Hepatocyte (in vitro differentiated cells): ENCODE results near the gene DZIP1. TPM values are rescaled to one million over a fixed set of nuclear protein-coding genes. Genes with fewer than 3 reads are reported as not detected.

Experiments
- DNase-seq: peaks from one replicate; pipeline ENCODE4 v3.0.0-alpha.2; 2016; ENCODE audit warnings: low spot score
- H2AFZ ChIP-seq: fragments of 200-600 bp; sonication (generic); 2 replicates; pipeline ENCODE4 v1.6.0; 2016; ENCODE audit warnings: antibody characterized with exemption, mild to moderate bottlenecking
- H3K27ac ChIP-seq: fragments of 200-600 bp; sonication (generic); 2 replicates; pipeline ENCODE4 v1.5.1; 2016; ENCODE audit warnings: mild to moderate bottlenecking
- H3K27me3 ChIP-seq: fragments of 200-600 bp; sonication (generic); 2 replicates; pipeline ENCODE4 v1.6.1; 2016
- H3K36me3 ChIP-seq: fragments of 200-600 bp; sonication (generic); replicated peaks from 2 replicates; pipeline ENCODE4 v1.5.1; 2016; ENCODE audit warnings: low read depth; ENCODE audit not compliant: insufficient read depth
- H3K4me1 ChIP-seq: fragments of 200-600 bp; sonication (generic); 2 replicates; pipeline ENCODE4 v1.5.1; 2016; ENCODE audit warnings: mild to moderate bottlenecking, moderate library complexity; ENCODE audit not compliant: insufficient read depth
- H3K4me2 ChIP-seq: fragments of 200-600 bp; sonication (generic); 2 replicates; pipeline ENCODE4 v1.6.0; 2016
- H3K4me3 ChIP-seq: fragments of 200-600 bp; sonication (generic); 2 replicates; pipeline ENCODE4 v1.5.1; 2016; ENCODE audit warnings: mild to moderate bottlenecking
- H3K79me2 ChIP-seq: fragments of 200-600 bp; sonication (generic); 2 replicates; pipeline ENCODE4 v1.6.0; 2017; ENCODE audit warnings: mild to moderate bottlenecking
- H3K9me2 ChIP-seq: fragments of 200-600 bp; sonication (generic); replicated peaks from 2 replicates; pipeline ENCODE4 v1.6.0; 2017; ENCODE audit warnings: mild to moderate bottlenecking; ENCODE audit not compliant: insufficient read depth
- H3K9me3 ChIP-seq: fragments of 200-600 bp; sonication (generic); 2 replicates; pipeline ENCODE4 v1.5.1; 2016; ENCODE audit warnings: low read depth, mild to moderate bottlenecking
- H4K20me1 ChIP-seq: fragments of 200-600 bp; sonication (generic); 2 replicates; pipeline ENCODE4 v1.6.0; 2016; ENCODE audit warnings: mild to moderate bottlenecking; ENCODE audit not compliant: insufficient read depth, poor library complexity, severe bottlenecking
- CTCF ChIP-seq: fragments of 200-600 bp; sonication (generic); IDR thresholded peaks from 2 replicates; pipeline ENCODE4 v1.5.1; 2016; ENCODE audit warnings: antibody characterized with exemption, mild to moderate bottlenecking; ENCODE audit not compliant: poor library complexity
- EZH2 ChIP-seq: fragments of 200-600 bp; sonication (generic); IDR thresholded peaks from 2 replicates; pipeline ENCODE4 v1.6.1; 2016; ENCODE audit warnings: antibody characterized with exemption, mild to moderate bottlenecking, borderline replicate concordance
- EZH2phosphoT487 ChIP-seq: fragments of 200-600 bp; sonication (generic); IDR thresholded peaks from one replicate; pipeline ENCODE4 v1.6.1; 2018; ENCODE audit warnings: antibody characterized with exemption, mild to moderate bottlenecking, low read depth, moderate library complexity; ENCODE audit not compliant: unreplicated experiment, severe bottlenecking
- WGBS: methylation state at CpG from one replicate; pipeline ENCODE4 v1.1.6; 2016; ENCODE audit warnings: low lambda C conversion rate; ENCODE audit errors: missing lambda C conversion rate; 5-methylcytosine and 5-hydroxymethylcytosine counted together
- polyA plus RNA-seq: library from polyadenylated mRNA; unstranded; fragments of >200 nt; fragmentation: Nextera tagmentation; extraction: Ambion mirVana; gene quantifications from 2 replicates; pipeline ENCODE4 v1.2.1, GENCODE V29; 2016
- total RNA-seq: library from RNA; depleted of rRNA; stranded (reverse); fragments of >200 nt; gene quantifications from 2 replicates; pipeline ENCODE4 v1.2.3, GENCODE V29; 2014

The DZIP1 gene
- total and polyA plus RNA-seq, 2 experiments from 2014 or later: 7.2 to 23.2 TPM

GRCh38 chr13:95615539-95615938 is 29.0 kb downstream of the DZIP1 start:
- no peaks in the 10 kb centered on the region for H3K79me2 ChIP-seq
- no peak overlapping the region for H2AFZ ChIP-seq
- no peaks in the 10 kb centered on the region for H3K9me3 ChIP-seq
- 89% methylated on average over 3 of the region's 3 CpGs for WGBS
- H3K9me2 ChIP-seq: no peaks in the 10 kb centered on the region
- no peak overlapping the region for H3K27ac ChIP-seq
- H3K4me1 ChIP-seq: no peaks in the 10 kb centered on the region
- H4K20me1 ChIP-seq: no peaks in the 10 kb centered on the region
- H3K36me3 ChIP-seq: no peaks in the 10 kb centered on the region
- H3K4me2 ChIP-seq: no peak overlapping the region
- TF ChIP-seq EZH2phosphoT487 (no peak), CTCF (no peak)
- no peaks in the 10 kb centered on the region for H3K27me3 ChIP-seq
- H3K4me3 ChIP-seq: no peak overlapping the region
- no peak for DNase-seq

- H3K4me1 ChIP-seq: no peaks in the 10 kb centered on the region
- H3K27ac ChIP-seq: no peak overlapping the region
- H3K27me3 ChIP-seq: no peaks in the 10 kb centered on the region
- H3K4me3 ChIP-seq: no peak overlapping the region
- TF ChIP-seq EZH2phosphoT487: no peak
- TF ChIP-seq EZH2: no peak
- TF ChIP-seq CTCF: no peak
- 96% methylated on average over 7 of the region's 7 CpGs for WGBS
- no peaks in the 10 kb centered on the region for H3K36me3 ChIP-seq
- no peaks in the 10 kb centered on the region for H4K20me1 ChIP-seq
- no peaks in the 10 kb centered on the region for H3K9me3 ChIP-seq
- no peak overlapping the region for H2AFZ ChIP-seq
- DNase-seq: no peak
- no peaks in the 10 kb centered on the region for H3K9me2 ChIP-seq
- no peaks in the 10 kb centered on the region for H3K79me2 ChIP-seq
- no peak overlapping the region for H3K4me2 ChIP-seq
These were observed 29.8 kb downstream of the DZIP1 start for GRCh38 chr13:95614641-95615245.

- 75% methylated on average over 6 of the region's 6 CpGs for WGBS
- H3K4me3 ChIP-seq: no peak overlapping the region
- no peaks in the 10 kb centered on the region for H3K79me2 ChIP-seq
- H3K9me2 ChIP-seq: no peaks in the 10 kb centered on the region
- no peak overlapping the region for H3K4me2 ChIP-seq
- DNase-seq: no peak
- H3K36me3 ChIP-seq: no peaks in the 10 kb centered on the region
- H2AFZ ChIP-seq: no peak overlapping the region
- H3K27ac ChIP-seq: no peak overlapping the region
- H3K27me3 ChIP-seq: no peaks in the 10 kb centered on the region
- H3K4me1 ChIP-seq: no peaks in the 10 kb centered on the region
- H4K20me1 ChIP-seq: no peaks in the 10 kb centered on the region
- TF ChIP-seq CTCF (no peak), EZH2phosphoT487 (no peak), EZH2 (no peak)
- H3K9me3 ChIP-seq: no peaks in the 10 kb centered on the region
These were observed 35.7 kb downstream of the DZIP1 start for GRCh38 chr13:95608640-95609323.
